WTC11 (cell line): ENCODE measurements around the gene CHST11. TPM values are rescaled to one million over a fixed set of nuclear protein-coding genes. Genes with fewer than 3 reads are reported as not detected.

Experiments
- ATAC-seq: fragments of 200-7000 bp; cut with Tn5 transposase; 2 replicates; pipeline ENCODE4 v1.10.0; 2021; ENCODE audit warnings: mild to moderate bottlenecking, moderate library complexity
- CTCF ChIA-PET: fragments of 300-600 bp; sonication (Branson Sonifier 250); formaldehyde crosslinking; loops from one replicate; lab custom pipeline; 2021; ENCODE audit warnings: antibody characterized with exemption; lab: Charles Lee
- POLR2A ChIA-PET: fragments of 350-600 bp; sonication (Branson Sonifier 250); formaldehyde crosslinking; loops from one replicate; lab custom pipeline; 2021; ENCODE audit warnings: antibody characterized with exemption; lab: Charles Lee
- DNase-seq: peaks from one replicate; pipeline ENCODE4 v3.0.0; 2021; ENCODE audit warnings: low spot score
- H3K27ac Mint-ChIP-seq: 2 replicates; pipeline ENCODE4 v1.8.0; 2021; ENCODE audit warnings: mixed read lengths
- H3K27me3 Mint-ChIP-seq: 2 replicates; pipeline ENCODE4 v1.8.0; 2021; ENCODE audit warnings: low read depth, mild to moderate bottlenecking, moderate library complexity, mixed read lengths
- H3K36me3 Mint-ChIP-seq: 2 replicates; pipeline ENCODE4 v1.8.0; 2021; ENCODE audit warnings: mixed read lengths
- H3K4me1 Mint-ChIP-seq: 2 replicates; pipeline ENCODE4 v1.8.0; 2022; ENCODE audit warnings: mixed read lengths
- H3K4me3 Mint-ChIP-seq: 2 replicates; pipeline ENCODE4 v1.8.0; 2021; ENCODE audit warnings: mild to moderate bottlenecking, moderate library complexity, mixed read lengths
- H3K9me3 Mint-ChIP-seq: 2 replicates; pipeline ENCODE4 v1.8.0; 2021; ENCODE audit warnings: mixed read lengths
- ARID4B ChIP-seq: sonication (generic); formaldehyde crosslinking; IDR thresholded peaks from 2 replicates; pipeline ENCODE4 v1.8.0; 2023; ENCODE audit warnings: missing genetic modification reagents, mild to moderate bottlenecking, borderline replicate concordance
- ATF6 ChIP-seq: sonication (generic); formaldehyde crosslinking; IDR thresholded peaks from 2 replicates; pipeline ENCODE4 v1.8.1; 2023; ENCODE audit warnings: mild to moderate bottlenecking, missing genetic modification reagents
- CDX4 ChIP-seq: fragments of 250-450 bp; sonication (Bioruptor Pico); IDR thresholded peaks from 2 replicates; pipeline ENCODE4 v1.9.0; 2021; ENCODE audit warnings: moderate library complexity, mild to moderate bottlenecking, inconsistent platforms, borderline replicate concordance
- CREB1 ChIP-seq: sonication (generic); formaldehyde crosslinking; IDR thresholded peaks from 2 replicates; pipeline ENCODE4 v1.8.0; 2023; ENCODE audit warnings: mild to moderate bottlenecking, missing genetic modification reagents
- E2F1 ChIP-seq: sonication (generic); formaldehyde crosslinking; IDR thresholded peaks from 2 replicates; pipeline ENCODE4 v1.8.0; 2022; ENCODE audit warnings: mild to moderate bottlenecking, missing genetic modification reagents
- ELF4 ChIP-seq: sonication (generic); formaldehyde crosslinking; IDR thresholded peaks from 2 replicates; pipeline ENCODE4 v1.8.1; 2022; ENCODE audit warnings: low read depth, mild to moderate bottlenecking, moderate library complexity, missing genetic modification reagents
- ETV6 ChIP-seq: sonication (generic); formaldehyde crosslinking; IDR thresholded peaks from 2 replicates; pipeline ENCODE4 v1.8.1; 2022; ENCODE audit warnings: mild to moderate bottlenecking, missing genetic modification reagents
- FOXJ3 ChIP-seq: sonication (generic); formaldehyde crosslinking; IDR thresholded peaks from 2 replicates; pipeline ENCODE4 v1.9.0; 2021; ENCODE audit warnings: missing genetic modification reagents, mild to moderate bottlenecking, borderline replicate concordance
- FOXK1 ChIP-seq: sonication (generic); formaldehyde crosslinking; IDR thresholded peaks from 2 replicates; pipeline ENCODE4 v1.8.0; 2022; ENCODE audit warnings: mild to moderate bottlenecking, moderate library complexity, missing genetic modification reagents
- GTF2I ChIP-seq: fragments of 250-450 bp; sonication (Bioruptor Pico); conservative IDR thresholded peaks from 2 replicates; pipeline ENCODE4 v1.4.0; 2021; ENCODE audit warnings: mild to moderate bottlenecking
- IRF1 ChIP-seq: sonication (generic); formaldehyde crosslinking; IDR thresholded peaks from 2 replicates; pipeline ENCODE4 v1.8.0; 2023; ENCODE audit warnings: missing genetic modification reagents
- IRF2 ChIP-seq: sonication (generic); formaldehyde crosslinking; IDR thresholded peaks from 2 replicates; pipeline ENCODE4 v1.8.0; 2022; ENCODE audit warnings: low read depth, missing genetic modification reagents, borderline replicate concordance
- KAT7 ChIP-seq: sonication (generic); formaldehyde crosslinking; IDR thresholded peaks from 2 replicates; pipeline ENCODE4 v1.8.1; 2023; ENCODE audit warnings: missing genetic modification reagents, mild to moderate bottlenecking, borderline replicate concordance
- MAX ChIP-seq: sonication (generic); formaldehyde crosslinking; IDR thresholded peaks from 2 replicates; pipeline ENCODE4 v1.8.0; 2022; ENCODE audit warnings: mild to moderate bottlenecking, missing genetic modification reagents
- NR1H2 ChIP-seq: sonication (generic); formaldehyde crosslinking; IDR thresholded peaks from 2 replicates; pipeline ENCODE4 v1.9.0; 2021; ENCODE audit warnings: mild to moderate bottlenecking, moderate library complexity, missing genetic modification reagents
- PRDM15 ChIP-seq: sonication (generic); formaldehyde crosslinking; IDR thresholded peaks from 2 replicates; pipeline ENCODE4 v1.8.0; 2022; ENCODE audit warnings: missing genetic modification reagents
- PRRX2 ChIP-seq: fragments of 250-450 bp; sonication (Bioruptor Pico); IDR thresholded peaks from 2 replicates; pipeline ENCODE4 v1.8.0; 2021; ENCODE audit warnings: mild to moderate bottlenecking
- SP1 ChIP-seq: sonication (generic); formaldehyde crosslinking; conservative IDR thresholded peaks from 2 replicates; pipeline ENCODE4 v1.8.1; 2022; ENCODE audit warnings: missing genetic modification reagents
- TCF7 ChIP-seq: sonication (generic); formaldehyde crosslinking; IDR thresholded peaks from 2 replicates; pipeline ENCODE4 v1.8.0; 2022; ENCODE audit warnings: mild to moderate bottlenecking, low read depth, missing genetic modification reagents, moderate library complexity
- ZNF219 ChIP-seq: sonication (generic); formaldehyde crosslinking; IDR thresholded peaks from 2 replicates; pipeline ENCODE4 v1.8.0; 2023; ENCODE audit warnings: missing genetic modification reagents, mild to moderate bottlenecking, borderline replicate concordance
- ZNF416 ChIP-seq: fragments of 250-450 bp; sonication (Bioruptor Pico); IDR thresholded peaks from 2 replicates; pipeline ENCODE4 v1.9.0; 2021; ENCODE audit warnings: mild to moderate bottlenecking, inconsistent platforms
- total RNA-seq: library from RNA; stranded (reverse); gene quantifications from 3 replicates; pipeline ENCODE4 v1.2.3, GENCODE V29; 2021

The CHST11 gene
- total RNA-seq, 1 experiment from 2014 or later: 24.2 TPM

- no peak for DNase-seq
- no peak overlapping the region for H3K27ac Mint-ChIP-seq
- POLR2A ChIA-PET: interaction anchor here (0.5 kb wide), 1 partner anchor 260 kb away, joined by 4 read pairs; no protein-coding TSS in a partner anchor
- no peaks in the 10 kb centered on the region for H3K27me3 Mint-ChIP-seq
- TF ChIP-seq ZNF219 (CRISPR knock-in tag) (no peak), ETV6 (CRISPR knock-in tag) (no peak), SP1 (no peak), PRRX2 (CRISPR knock-in tag) (no peak), FOXJ3 (CRISPR knock-in tag) (no peak), CREB1 (CRISPR knock-in tag) (no peak), CDX4 (CRISPR knock-in tag) (no peak), FOXK1 (CRISPR knock-in tag) (no peak), TCF7 (no peak), NR1H2 (CRISPR knock-in tag) (no peak), ZNF416 (CRISPR knock-in tag) (no peak), KAT7 (no peak), E2F1 (CRISPR knock-in tag) (no peak), ARID4B (CRISPR knock-in tag) (no peak)
- no peak overlapping the region for H3K4me3 Mint-ChIP-seq
- 0 out of 2 replicates have a peak, but pooled peaks cover 5% of the 10 kb centered on the region for H3K9me3 Mint-ChIP-seq
- peaks cover 8% of the 10 kb centered on the region; the same call in 1 of the 2 replicates for H3K4me1 Mint-ChIP-seq
- CTCF ChIA-PET: interaction anchor here (1.2 kb wide), 1 partner anchor 195 kb away, joined by 3 read pairs; no protein-coding TSS in a partner anchor
- peaks cover 5% of the 10 kb centered on the region for H3K36me3 Mint-ChIP-seq
- no peak for ATAC-seq
These were observed 119.5 kb downstream of the CHST11 start for GRCh38 chr12:104576187-104576778.

- no peak for ATAC-seq
- Mint-ChIP-seq H3K27me3 (no peaks in the 10 kb centered on the region), H3K27ac (no peak overlapping the region), H3K9me3 (0 out of 2 replicates have a peak, but pooled peaks cover 5% of the 10 kb centered on the region), H3K36me3 (peaks cover 5% of the 10 kb centered on the region), H3K4me1 (peaks cover 10% of the 10 kb centered on the region), H3K4me3 (no peak overlapping the region)
- DNase-seq: no peak
- POLR2A ChIA-PET: no interaction called here
- CTCF ChIA-PET: interaction anchor here (0.7 to 1.2 kb wide), 2 partner anchors 156 to 196 kb away, joined by 3 to 8 read pairs; no protein-coding TSS in a partner anchor
- TF ChIP-seq ZNF219 (CRISPR knock-in tag): no peak
- no peak for TF ChIP-seq IRF1 (CRISPR knock-in tag)
- TF ChIP-seq GTF2I (CRISPR knock-in tag): no peak
- no peak for TF ChIP-seq PRDM15
- TF ChIP-seq ELF4 (CRISPR knock-in tag): no peak
- no peak for TF ChIP-seq ATF6
- TF ChIP-seq IRF2 (CRISPR knock-in tag): no peak
- TF ChIP-seq MAX (CRISPR knock-in tag): no peak
These were observed 120.3 kb downstream of the CHST11 start for GRCh38 chr12:104576980-104577580.
